ENCODE data around the gene SLC5A5. TPM values are rescaled to one million over a fixed set of nuclear protein-coding genes. Genes with fewer than 3 reads are reported as not detected.
A peak's percentile ranks its signal among the peaks of the same experiment; 100 is the strongest.

The SLC5A5 gene
- total and polyA plus RNA-seq, 2 of the 8 experiments (the other 6 are each of a cell fraction or from before 2014, with no cell fraction given): 1.5 to 1.8 TPM

GRCh38 chr19:17855280-17856152, 16.2 kb upstream of the SLC5A5 start (continued):
- TF ChIP-seq JUND (IDR thresholded peaks at IDR 0.05; ENCODE audit: low read length): no peak
- TF ChIP-seq CTCF (IDR thresholded peaks at IDR 0.05; ENCODE audit: control extremely low read depth in 1 of 3, insufficient read depth in 1 of 3, low read depth in 1 of 3, low read length in 3 of 3): peak; percentile 96 to 99 (median 99)
- 0 out of 2 replicates have a peak, but pooled peaks have one; percentile 34 for TF ChIP-seq CREB1 (IDR thresholded peaks at IDR 0.05)
- 0 out of 2 replicates have a peak, but pooled peaks have one; percentile 32 for TF ChIP-seq KDM1A (IDR thresholded peaks at IDR 0.05; ENCODE audit: borderline replicate concordance, low read length)
